ENCODE measurements around the gene FAM53B. TPM values are rescaled to one million over a fixed set of nuclear protein-coding genes. Genes with fewer than 3 reads are reported as not detected.

FAM53B gene
- total RNA-seq, 1 experiment from 2014 or later, result 8.7 TPM

- DNase-seq (ENCODE audit: low spot score), result no peak
Measured at GRCh38 chr10:124742413-124743190, 1.6 kb downstream of the FAM53B start.

GRCh38 chr10:124741922-124742412, 2.2 kb downstream of the FAM53B start:
- no peak for DNase-seq (ENCODE audit: low spot score)

GRCh38 chr10:124741281-124741921, 2.8 kb downstream of the FAM53B start:
- DNase-seq (ENCODE audit: low spot score), result peak; percentile 44

- no peak for DNase-seq (ENCODE audit: low spot score)
Measured at GRCh38 chr10:124740369-124741280, 3.6 kb downstream of the FAM53B start.

- DNase-seq (ENCODE audit: low spot score), result no peak
Measured at GRCh38 chr10:124739986-124740368, 4.2 kb downstream of the FAM53B start.

GRCh38 chr10:124739119-124739921, 4.9 kb downstream of the FAM53B start:
- DNase-seq (ENCODE audit: low spot score), result no peak

- DNase-seq (ENCODE audit: low spot score), result no peak
Measured at GRCh38 chr10:124738441-124738840, 5.7 kb downstream of the FAM53B start.

- no peak for DNase-seq (ENCODE audit: low spot score)
Measured at GRCh38 chr10:124737708-124738107, 6.5 kb downstream of the FAM53B start.

GRCh38 chr10:124737221-124737620, 7.0 kb downstream of the FAM53B start:
- DNase-seq (ENCODE audit: low spot score), result no peak

- DNase-seq (ENCODE audit: low spot score), result peak; percentile 67
Measured at GRCh38 chr10:124736491-124737136, 7.6 kb downstream of the FAM53B start.

- DNase-seq (ENCODE audit: low spot score), result no peak
Measured at GRCh38 chr10:124735491-124736286, 8.5 kb downstream of the FAM53B start.

- no peak for DNase-seq (ENCODE audit: low spot score)
Measured at GRCh38 chr10:124734311-124735166, 9.6 kb downstream of the FAM53B start.

- no peak for DNase-seq (ENCODE audit: low spot score)
Measured at GRCh38 chr10:124733571-124734245, 10.5 kb downstream of the FAM53B start.

GRCh38 chr10:124732931-124733570, 11.1 kb downstream of the FAM53B start:
- no peak for DNase-seq (ENCODE audit: low spot score)

GRCh38 chr10:124731551-124731950, 12.6 kb downstream of the FAM53B start:
- DNase-seq (ENCODE audit: low spot score), result no peak

- no peak for DNase-seq (ENCODE audit: low spot score)
Measured at GRCh38 chr10:124730790-124731189, 13.4 kb downstream of the FAM53B start.

GRCh38 chr10:124728830-124729661, 15.1 kb downstream of the FAM53B start:
- no peak for DNase-seq (ENCODE audit: low spot score)

Data from A172 (cell line).